ENCODE measurements around the gene EYA2.

GRCh38 chr20:47189060-47189459 lies 294.4 kb downstream of the EYA2 start:
- TF ChIP-seq CTCF (conservative IDR thresholded peaks at IDR 0.05; ENCODE audit: low read depth, low read length) = no peak
- no peak for TF ChIP-seq EZH2 (IDR thresholded peaks at IDR 0.05; ENCODE audit: borderline replicate concordance, low read depth, low read length, poor library complexity, severe bottlenecking)

All from A673 (cell line).